Upper lobe of left lung (tissue), 6 donors: Measurements from ENCODE around the gene IL6R. TPM values are rescaled to one million over a fixed set of nuclear protein-coding genes. Genes with fewer than 3 reads are reported as not detected.
A peak's percentile ranks its signal among the peaks of the same experiment; 100 is the strongest.

ENCODE experiments used
- ATAC-seq, 2 donors: fragments of 200-7000 bp; cut with Tn5 transposase; one replicate each; pipeline ENCODE4 v1.9.1; 2022; ENCODE audit warnings: mild to moderate bottlenecking in 2 of 2, moderate library complexity in 2 of 2; ENCODE audit not compliant: low FRiP score in 2 of 2
- DNase-seq, 2 donors: peaks; one replicate each; pipeline ENCODE4 v3.0.0-alpha.2; 2019 to 2020
- H3K27ac ChIP-seq, 4 donors: fragments of 200-600 bp; sonication (generic); one replicate each; pipeline ENCODE4 v1.5.1; 2016 to 2019
- H3K27me3 ChIP-seq, 4 donors: fragments of 200-600 bp; sonication (generic); one replicate each; pipeline ENCODE4 v1.5.1; 2017 to 2019
- H3K36me3 ChIP-seq, 4 donors: fragments of 200-600 bp; sonication (generic); one replicate each; pipeline ENCODE4 v1.5.1; 2016 to 2019
- H3K4me1 ChIP-seq, 4 donors: fragments of 200-600 bp; sonication (generic); one replicate each; pipeline ENCODE4 v1.5.1; 2018 to 2019
- H3K4me3 ChIP-seq, 4 donors: fragments of 200-600 bp; sonication (generic); one replicate each; pipeline ENCODE4 v1.5.1; 2017 to 2019; ENCODE audit warnings: mild to moderate bottlenecking in 2 of 4, moderate library complexity in 1 of 4
- H3K9me3 ChIP-seq, 4 donors: fragments of 200-600 bp; sonication (generic); one replicate each; pipeline ENCODE4 v1.5.1; 2018 to 2019
- EP300 ChIP-seq, 4 donors: sonication (generic); formaldehyde crosslinking; IDR thresholded peaks; one replicate each; pipeline ENCODE4 v1.5.1; 2017; ENCODE audit warnings: antibody characterized with exemption in 4 of 4, control low read depth in 2 of 4
- POLR2A ChIP-seq, 4 donors: fragments of 450-650 bp; IDR thresholded peaks; one replicate each; pipeline ENCODE4 v1.5.1; 2016 to 2017; ENCODE audit warnings: antibody characterized with exemption in 4 of 4, mild to moderate bottlenecking in 2 of 4
- POLR2AphosphoS5 ChIP-seq, 2 donors: sonication (generic); formaldehyde crosslinking; IDR thresholded peaks; one replicate each; pipeline ENCODE4 v1.5.1; 2017; ENCODE audit warnings: antibody characterized with exemption in 2 of 2
- WGBS, 2 donors: methylation state at CpG; one replicate each; pipeline ENCODE4 v1.1.5; 2017 to 2018; 5-methylcytosine and 5-hydroxymethylcytosine counted together
- total RNA-seq, 6 donors: library from RNA; depleted of rRNA in 4 of 6; stranded (reverse); fragments of >200 nt in 4 of 6; gene quantifications; one replicate each; pipeline versions ENCODE4 v1.1.0 to v1.2.1, GENCODE V29; 2016 to 2021
- TF ChIP-seq, protein P1 (sequence below), 6 experiments: fragments of 450-650 bp in 4 of 6; fragments of 200-600 bp in 2 of 6; sonication (generic) in 2 of 6; IDR thresholded peaks; one replicate each; pipeline ENCODE4 v1.5.1; 2016 to 2019; ENCODE audit warnings: antibody characterized with exemption in 6 of 6
- donor health status: DM: no; HTN: no; CAD: no; lungs with moderate emphysema.
- donor health status: DM: no; HTN: yes; CAD: no; lungs with severe emphysema.

IL6R gene
- total RNA-seq, 6 donors from 2014 or later = 59.6 to 126 (median 97.5) TPM

DNA sequence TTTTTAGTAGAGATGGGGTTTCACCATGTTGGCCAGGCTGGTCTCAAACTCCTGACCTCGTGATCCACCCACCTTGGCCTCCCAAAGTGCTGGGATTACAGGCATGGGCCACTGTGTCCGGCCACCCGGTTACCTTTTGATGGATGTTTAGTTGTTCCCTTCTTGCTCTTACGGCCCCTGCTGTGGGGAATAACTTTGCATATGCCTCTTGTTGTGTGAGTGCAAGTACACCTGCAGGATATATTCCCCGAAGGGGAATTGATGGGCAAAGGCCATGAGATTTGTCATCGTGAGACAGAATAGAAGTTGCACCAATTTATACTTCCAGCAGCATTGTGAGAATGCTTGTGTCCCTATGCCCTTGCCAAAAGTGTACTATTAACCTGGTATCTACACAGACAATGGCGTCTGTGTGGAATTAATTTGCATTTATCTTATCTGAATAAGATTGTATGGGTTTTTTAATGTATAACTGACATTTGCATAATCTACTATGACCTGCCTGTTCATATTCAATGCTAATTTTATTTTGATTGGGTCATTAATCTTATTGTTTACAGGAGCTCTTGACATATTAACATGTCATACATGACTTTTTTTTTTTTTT is 8.1 kb downstream of the IL6R start:
- no peaks in the 10 kb centered on the region for H3K9me3 ChIP-seq
- DNase-seq = no peak
- no peaks in the 10 kb centered on the region for H3K27me3 ChIP-seq
- no peak overlapping the region for H3K4me3 ChIP-seq
- no peaks in the 10 kb centered on the region for H3K36me3 ChIP-seq
- TF ChIP-seq POLR2AphosphoS5 (IDR thresholded peaks at IDR 0.05) = no peak
- no peak for TF ChIP-seq EP300 (IDR thresholded peaks at IDR 0.05)
- no peak for TF ChIP-seq POLR2A (IDR thresholded peaks at IDR 0.05)
- TF ChIP-seq, protein P1, sequence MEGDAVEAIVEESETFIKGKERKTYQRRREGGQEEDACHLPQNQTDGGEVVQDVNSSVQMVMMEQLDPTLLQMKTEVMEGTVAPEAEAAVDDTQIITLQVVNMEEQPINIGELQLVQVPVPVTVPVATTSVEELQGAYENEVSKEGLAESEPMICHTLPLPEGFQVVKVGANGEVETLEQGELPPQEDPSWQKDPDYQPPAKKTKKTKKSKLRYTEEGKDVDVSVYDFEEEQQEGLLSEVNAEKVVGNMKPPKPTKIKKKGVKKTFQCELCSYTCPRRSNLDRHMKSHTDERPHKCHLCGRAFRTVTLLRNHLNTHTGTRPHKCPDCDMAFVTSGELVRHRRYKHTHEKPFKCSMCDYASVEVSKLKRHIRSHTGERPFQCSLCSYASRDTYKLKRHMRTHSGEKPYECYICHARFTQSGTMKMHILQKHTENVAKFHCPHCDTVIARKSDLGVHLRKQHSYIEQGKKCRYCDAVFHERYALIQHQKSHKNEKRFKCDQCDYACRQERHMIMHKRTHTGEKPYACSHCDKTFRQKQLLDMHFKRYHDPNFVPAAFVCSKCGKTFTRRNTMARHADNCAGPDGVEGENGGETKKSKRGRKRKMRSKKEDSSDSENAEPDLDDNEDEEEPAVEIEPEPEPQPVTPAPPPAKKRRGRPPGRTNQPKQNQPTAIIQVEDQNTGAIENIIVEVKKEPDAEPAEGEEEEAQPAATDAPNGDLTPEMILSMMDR (IDR thresholded peaks at IDR 0.05) = no peak
- H3K4me1 ChIP-seq = peaks cover 15 to 53% (median 47%) of the 10 kb centered on the region in 4 donors
- H3K27ac ChIP-seq = no peak overlapping the region
- no peak for ATAC-seq
- 79 to 91% methylated on average over 7 of the region's 7 CpGs for WGBS, 2 donors

DNA sequence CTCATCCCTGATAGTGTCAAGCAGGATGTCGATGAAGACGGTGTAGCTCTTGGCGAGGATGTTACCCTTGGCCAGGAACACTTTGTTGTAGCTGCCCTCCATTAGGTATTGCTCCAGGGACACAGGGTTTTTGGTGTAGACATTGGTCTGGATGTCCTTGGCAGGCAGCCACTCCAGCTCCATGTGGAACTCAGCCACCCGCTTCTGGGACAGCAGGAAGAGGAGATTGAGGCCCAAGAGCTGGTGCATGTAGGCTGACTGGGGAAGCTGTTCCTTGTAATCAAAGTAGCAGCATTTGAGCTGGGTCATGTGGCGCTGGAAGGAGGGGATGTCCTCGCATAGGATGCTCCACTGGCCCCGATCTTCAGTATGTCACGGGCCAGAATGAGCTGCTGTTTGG is 9.5 kb downstream of the IL6R start:
- H3K36me3 ChIP-seq = no peaks in the 10 kb centered on the region
- TF ChIP-seq EP300 (IDR thresholded peaks at IDR 0.05) = no peak
- no peak for TF ChIP-seq POLR2A (IDR thresholded peaks at IDR 0.05)
- TF ChIP-seq, protein P1 (IDR thresholded peaks at IDR 0.05) = no peak
- no peak for TF ChIP-seq POLR2AphosphoS5 (IDR thresholded peaks at IDR 0.05)
- H3K9me3 ChIP-seq = no peaks in the 10 kb centered on the region
- H3K27ac ChIP-seq = peak overlapping the region in 2 of 4 donors; percentile 3 to 53
- peaks cover 21 to 53% (median 48%) of the 10 kb centered on the region in 4 donors for H3K4me1 ChIP-seq
- ATAC-seq (no peak), DNase-seq (no peak)
- no peaks in the 10 kb centered on the region for H3K27me3 ChIP-seq
- WGBS, 2 donors = 91 to 97% methylated on average over 8 of the region's 8 CpGs
- no peak overlapping the region for H3K4me3 ChIP-seq

DNA sequence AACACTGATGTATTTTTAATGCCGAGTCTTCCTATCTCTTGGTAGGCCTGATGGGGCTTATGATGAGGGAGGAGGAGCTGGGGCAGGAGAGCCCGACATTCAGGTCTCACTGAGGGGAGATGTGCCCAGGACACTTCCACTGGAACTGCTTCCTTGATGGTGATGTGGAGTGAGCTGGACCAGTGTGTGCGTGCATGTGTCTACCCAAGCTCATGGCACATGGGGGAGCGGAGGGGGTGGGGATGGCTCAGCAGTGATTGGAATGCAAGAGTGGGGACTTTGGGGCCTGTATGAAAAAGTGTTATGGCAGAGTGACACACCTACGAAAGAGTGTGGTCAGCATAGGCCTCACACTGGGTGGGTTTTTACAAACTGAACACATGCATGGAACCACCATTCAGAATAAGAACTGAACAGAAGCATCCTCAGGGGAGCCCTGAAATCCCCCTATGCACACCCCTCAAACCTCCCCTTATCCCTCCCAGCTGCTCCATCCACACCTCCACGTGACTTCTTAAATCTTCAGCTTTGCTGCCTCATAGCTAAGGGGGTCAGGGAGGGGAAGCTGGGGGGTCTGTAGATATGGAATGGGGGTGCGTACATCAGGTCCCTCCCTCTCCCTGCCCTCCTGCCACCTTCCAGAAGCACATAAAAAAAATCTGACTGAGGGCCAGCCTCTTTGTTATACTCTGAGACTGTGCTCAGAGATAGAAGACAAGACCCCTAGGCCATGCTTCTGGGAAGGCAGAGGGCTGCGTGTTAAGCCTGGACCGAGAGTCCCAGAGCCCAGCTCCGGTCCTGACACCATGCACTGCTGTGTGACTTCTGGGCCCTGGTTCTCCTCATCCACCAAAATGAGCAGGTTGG is 11.6 kb downstream of the IL6R start:
- ATAC-seq (no peak), DNase-seq (no peak)
- Histone ChIP-seq H3K27me3 (no peaks in the 10 kb centered on the region), H3K27ac (peak overlapping the region in 3 of 4 donors; percentile 19 to 91 (median 42)), H3K4me1 (peaks cover 39 to 61% (median 57%) of the 10 kb centered on the region in 4 donors), H3K36me3 (no peaks in the 10 kb centered on the region), H3K9me3 (no peaks in the 10 kb centered on the region), H3K4me3 (no peak overlapping the region)
- TF ChIP-seq POLR2AphosphoS5 (IDR thresholded peaks at IDR 0.05) = no peak
- TF ChIP-seq, protein P1 (IDR thresholded peaks at IDR 0.05) = no peak
- no peak for TF ChIP-seq POLR2A (IDR thresholded peaks at IDR 0.05)
- no peak for TF ChIP-seq EP300 (IDR thresholded peaks at IDR 0.05)
- WGBS, 2 donors = 88 to 96% methylated on average over 10 of the region's 10 CpGs

DNA sequence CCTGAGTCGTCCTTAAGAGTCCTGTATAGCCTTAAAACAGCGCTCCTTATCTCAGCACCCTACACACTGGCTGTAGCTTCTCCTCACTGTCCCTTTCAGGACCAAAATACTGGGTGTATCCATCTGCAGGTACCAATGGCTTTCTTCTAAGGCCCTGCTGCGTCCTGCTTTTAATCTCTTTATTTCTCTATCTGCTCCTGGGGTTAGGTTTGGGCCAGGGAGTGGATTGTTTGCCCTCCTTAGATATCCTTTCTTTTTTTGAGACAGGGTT is 12.1 kb downstream of the IL6R start:
- 92 to 94% methylated on average over 3 of the region's 3 CpGs for WGBS, 2 donors
- H3K36me3 ChIP-seq = no peaks in the 10 kb centered on the region
- peaks cover 43 to 67% (median 59%) of the 10 kb centered on the region in 4 donors for H3K4me1 ChIP-seq
- TF ChIP-seq, protein P1 (IDR thresholded peaks at IDR 0.05) = no peak
- TF ChIP-seq POLR2A (IDR thresholded peaks at IDR 0.05) (no peak), POLR2AphosphoS5 (IDR thresholded peaks at IDR 0.05) (no peak)
- H3K4me3 ChIP-seq = no peak overlapping the region
- H3K27ac ChIP-seq = peak overlapping the region in 3 of 4 donors; percentile 19 to 91 (median 42)
- no peak for DNase-seq
- no peaks in the 10 kb centered on the region for H3K27me3 ChIP-seq
- ATAC-seq = no peak
- H3K9me3 ChIP-seq = no peaks in the 10 kb centered on the region
